ENCODE measurements around the gene ARHGAP33. TPM values are rescaled to one million over a fixed set of nuclear protein-coding genes. Genes with fewer than 3 reads are reported as not detected.

The ARHGAP33 gene
- polyA plus RNA-seq, 1 donor from 2014 or later: 20.5 TPM

- H2AFZ ChIP-seq (ENCODE audit: low read depth, low read length): no peak overlapping the region
- no peaks in the 10 kb centered on the region for H4K20me1 ChIP-seq (ENCODE audit: insufficient read depth)
- no peaks in the 10 kb centered on the region for H3K36me3 ChIP-seq (ENCODE audit: insufficient read depth, low read length)
- H3F3A ChIP-seq (ENCODE audit: insufficient read depth, low read length, poor library complexity, severe bottlenecking): no peaks in the 10 kb centered on the region
- no peak overlapping the region for H3K9ac ChIP-seq (ENCODE audit: low read length)
- H3K4me2 ChIP-seq (ENCODE audit: low read length): no peak overlapping the region
- H3K9me3 ChIP-seq (ENCODE audit: low read length): no peaks in the 10 kb centered on the region
- TF ChIP-seq TAF1 (IDR thresholded peaks at IDR 0.05; ENCODE audit: low read depth) (no peak), EP300 (conservative IDR thresholded peaks at IDR 0.05; ENCODE audit: poor library complexity, severe bottlenecking) (no peak), REST (IDR thresholded peaks at IDR 0.05; ENCODE audit: borderline replicate concordance) (no peak), SMC3 (conservative IDR thresholded peaks at IDR 0.05; ENCODE audit: poor library complexity) (no peak), CTCF (IDR thresholded peaks at IDR 0.05; ENCODE audit: poor library complexity, severe bottlenecking) (no peak), POLR2AphosphoS5 (IDR thresholded peaks at IDR 0.05) (no peak), MXI1 (conservative IDR thresholded peaks at IDR 0.05; ENCODE audit: poor library complexity, severe bottlenecking) (no peak)
- H3K79me2 ChIP-seq (replicated peaks; ENCODE audit: insufficient read depth, low read length): no peaks in the 10 kb centered on the region
- no peaks in the 10 kb centered on the region for H3K9me2 ChIP-seq (ENCODE audit: insufficient read depth, low read length)
- no peak overlapping the region for H3K4me3 ChIP-seq (ENCODE audit: low read length)
- no peak overlapping the region for H3K27ac ChIP-seq (ENCODE audit: low read length)
- H3K27me3 ChIP-seq (ENCODE audit: insufficient read depth, low read depth, low read length): no peaks in the 10 kb centered on the region
These were observed 48.1 kb upstream of the ARHGAP33 start for GRCh38 chr19:35727053-35727955.

- H3K4me3 ChIP-seq (ENCODE audit: low read length): no peak overlapping the region
- no peak overlapping the region for H3K27ac ChIP-seq (ENCODE audit: low read length)
- H4K20me1 ChIP-seq (ENCODE audit: insufficient read depth): no peaks in the 10 kb centered on the region
- H3K36me3 ChIP-seq (ENCODE audit: insufficient read depth, low read length): no peaks in the 10 kb centered on the region
- TF ChIP-seq RAD21 (conservative IDR thresholded peaks at IDR 0.05) (no peak), POLR2AphosphoS5 (IDR thresholded peaks at IDR 0.05) (no peak), EZH2 (IDR thresholded peaks at IDR 0.05; ENCODE audit: borderline replicate concordance, insufficient read depth, low read length, poor library complexity, severe bottlenecking) (no peak), EP300 (conservative IDR thresholded peaks at IDR 0.05; ENCODE audit: poor library complexity, severe bottlenecking) (no peak)
- H3K4me2 ChIP-seq (ENCODE audit: low read length): no peak overlapping the region
- no peak overlapping the region for H3K9ac ChIP-seq (ENCODE audit: low read length)
- H3K9me3 ChIP-seq (ENCODE audit: low read length): no peaks in the 10 kb centered on the region
- H3F3A ChIP-seq (ENCODE audit: insufficient read depth, low read length, poor library complexity, severe bottlenecking): no peaks in the 10 kb centered on the region
- no peak overlapping the region for H2AFZ ChIP-seq (ENCODE audit: low read depth, low read length)
- no peaks in the 10 kb centered on the region for H3K79me2 ChIP-seq (replicated peaks; ENCODE audit: insufficient read depth, low read length)
- no peaks in the 10 kb centered on the region for H3K27me3 ChIP-seq (ENCODE audit: insufficient read depth, low read depth, low read length)
- no peaks in the 10 kb centered on the region for H3K9me2 ChIP-seq (ENCODE audit: insufficient read depth, low read length)
These were observed 47.2 kb upstream of the ARHGAP33 start for GRCh38 chr19:35727956-35728706.
